Activated CD4-positive, alpha-beta T cell treated with anti-CD3 and anti-CD28 coated beads, Interleukin-10, Interleukin-2, amounts not matched to agents 100 ng/mL and 50 ng/mL, durations not matched to agents 16 hours and 8 hours (primary cell): ENCODE measurements around the gene ANAPC2.

ENCODE experiments used
- DNase-seq: peaks from one replicate; pipeline ENCODE4 v3.0.0-alpha.2; 2020

ANAPC2 gene

DNA sequence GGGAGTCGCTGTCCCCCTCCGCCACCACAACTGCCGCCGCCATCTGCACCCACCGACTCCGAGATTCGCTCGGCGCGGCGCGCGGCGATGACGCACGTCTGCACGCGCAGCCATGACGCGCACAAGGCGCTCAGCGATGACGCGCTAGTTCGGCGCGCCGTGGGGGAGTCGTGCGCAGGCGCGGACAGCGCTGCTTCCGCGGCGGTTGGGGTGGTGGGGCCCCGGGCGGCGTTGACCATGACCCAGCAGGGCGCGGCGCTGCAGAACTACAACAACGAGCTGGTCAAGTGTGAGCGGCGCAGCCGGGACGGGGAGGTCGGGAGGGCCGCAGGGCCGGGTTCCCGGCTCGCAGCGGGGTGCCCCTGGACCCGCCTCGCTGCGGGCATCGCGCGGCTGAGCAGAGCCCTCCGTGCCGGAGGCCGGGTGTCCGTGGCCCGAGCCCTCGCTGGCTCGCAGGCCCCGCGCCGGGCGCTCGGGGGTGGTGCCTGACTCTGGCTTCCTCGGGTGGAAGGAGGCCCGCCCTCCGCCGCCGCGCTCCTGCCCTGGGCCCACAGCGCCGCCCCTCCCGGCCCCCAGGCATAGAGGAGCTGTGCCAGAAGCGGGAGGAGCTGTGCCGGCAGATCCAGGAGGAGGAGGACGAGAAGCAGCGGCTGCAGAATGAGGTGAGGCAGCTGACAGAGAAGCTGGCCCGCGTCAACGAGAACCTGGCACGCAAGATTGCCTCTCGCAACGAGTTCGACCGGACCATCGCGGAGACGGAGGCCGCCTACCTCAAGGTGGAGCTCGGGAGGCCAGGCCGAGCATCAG, at the start of gene ANAPC2, which contains the start of gene SSNA1:
TSS of gene ANAPC2 (minus strand) at position 71 of the 807 bp plus-strand sequence. CDS start at position 43, 28 bp downstream.
TSS of gene SSNA1 (plus strand) at position 187 of the 807 bp plus-strand sequence. CDS start at position 238, 51 bp downstream.
- DNase-seq, result peak; percentile 96

- no peak for DNase-seq
Observed at GRCh38 chr9:137236936-137237421, 48.6 kb upstream of the ANAPC2 start.

DNA sequence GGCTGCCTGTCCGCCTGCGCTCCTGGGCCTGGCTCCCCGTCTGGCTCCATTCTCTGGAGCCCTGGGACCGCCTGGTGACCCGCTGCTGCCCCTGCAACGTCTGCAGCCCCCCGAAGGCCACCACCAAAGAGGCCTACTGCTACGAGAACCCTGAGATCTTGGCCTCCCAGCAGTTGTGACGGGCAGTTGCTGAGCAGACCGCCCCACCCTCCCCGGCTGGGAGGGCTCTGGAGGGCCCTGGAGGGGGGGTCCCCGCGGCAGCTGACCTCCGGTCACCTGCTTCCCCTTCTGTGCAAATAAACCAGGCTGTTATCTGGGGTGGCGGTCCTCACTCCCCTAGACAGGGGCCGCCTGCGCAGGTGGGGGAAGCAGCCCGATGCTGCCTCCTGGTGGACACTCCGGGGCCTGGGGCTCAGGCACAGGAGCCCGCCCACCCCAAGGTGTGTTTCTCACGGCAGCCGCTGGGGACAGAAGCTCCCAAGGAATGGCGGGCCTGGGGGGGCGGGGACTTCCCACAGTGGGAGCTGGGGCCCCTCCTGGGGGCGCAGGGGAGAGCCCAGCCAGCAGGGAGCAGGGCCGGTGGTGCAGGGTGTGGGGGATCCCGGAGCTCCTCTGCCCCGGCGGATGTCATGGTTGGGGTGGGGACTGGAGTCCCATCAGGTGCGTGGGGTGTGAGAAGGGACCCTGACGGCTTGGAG, 48.0 kb upstream of the ANAPC2 start:
- peak; percentile 93 for DNase-seq

GRCh38 chr9:137235424-137236237, 47.3 kb upstream of the ANAPC2 start:
- DNase-seq, result no peak

DNA sequence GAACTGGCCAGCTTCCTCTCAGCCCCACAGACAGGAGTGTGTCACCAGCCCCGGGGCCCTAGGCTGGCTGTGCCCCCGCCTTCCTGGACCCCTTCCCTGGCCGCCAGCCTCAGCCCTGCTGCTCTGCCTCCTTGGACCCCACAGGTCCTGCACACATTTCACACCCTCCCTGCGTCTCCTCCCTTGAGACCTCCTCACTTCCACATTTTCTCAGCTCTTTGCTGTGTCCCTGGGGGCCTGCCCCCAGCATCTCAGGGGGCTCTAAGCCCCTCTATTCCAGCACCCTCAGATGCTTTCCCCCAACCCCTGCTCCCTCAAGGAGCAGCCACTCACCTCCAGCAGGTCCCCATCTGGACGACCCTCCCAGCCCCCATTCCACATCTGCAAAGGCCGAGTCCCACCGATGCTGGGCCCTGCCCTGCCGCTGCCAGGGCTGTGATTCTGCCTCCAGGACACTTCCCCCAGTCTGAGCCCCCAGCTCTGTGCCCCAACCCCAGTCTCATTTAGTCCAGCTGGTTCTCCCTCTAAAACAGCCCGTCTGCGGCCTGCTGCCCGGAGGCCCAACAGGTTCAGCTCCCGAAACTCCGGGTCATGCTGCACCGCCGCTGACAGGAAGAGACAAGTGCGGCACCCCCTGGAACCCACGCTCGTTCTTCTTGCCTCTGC, 46.5 kb upstream of the ANAPC2 start:
- DNase-seq, result no peak

DNA sequence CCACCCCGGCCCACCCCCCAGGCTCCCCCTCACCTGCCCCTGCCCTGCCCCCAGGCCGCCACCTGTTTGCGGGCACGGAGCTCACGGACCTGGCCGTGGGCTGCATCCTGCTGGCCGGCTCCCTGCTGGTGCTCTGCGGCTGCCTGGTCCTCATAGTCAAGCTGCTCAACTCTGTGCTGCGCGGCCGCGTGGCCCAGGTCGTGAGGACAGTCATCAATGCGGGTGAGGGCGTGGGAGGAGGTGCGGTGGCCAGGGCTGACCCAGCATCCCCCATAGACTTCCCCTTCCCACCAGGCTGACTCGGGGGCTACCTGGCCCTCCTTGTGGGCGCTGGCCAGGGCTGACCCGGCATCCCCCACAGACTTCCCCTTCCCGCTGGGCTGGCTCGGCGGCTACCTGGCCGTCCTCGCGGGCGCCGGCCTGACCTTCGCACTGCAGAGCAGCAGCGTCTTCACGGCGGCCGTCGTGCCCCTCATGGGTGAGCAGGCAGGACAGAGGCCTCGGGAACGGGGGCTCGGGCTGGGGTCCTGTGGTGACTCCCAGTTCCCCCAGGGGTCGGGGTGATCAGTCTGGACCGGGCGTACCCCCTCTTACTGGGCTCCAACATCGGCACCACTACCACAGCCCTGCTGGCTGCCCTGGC, 45.8 kb upstream of the ANAPC2 start:
- DNase-seq, result no peak

DNA sequence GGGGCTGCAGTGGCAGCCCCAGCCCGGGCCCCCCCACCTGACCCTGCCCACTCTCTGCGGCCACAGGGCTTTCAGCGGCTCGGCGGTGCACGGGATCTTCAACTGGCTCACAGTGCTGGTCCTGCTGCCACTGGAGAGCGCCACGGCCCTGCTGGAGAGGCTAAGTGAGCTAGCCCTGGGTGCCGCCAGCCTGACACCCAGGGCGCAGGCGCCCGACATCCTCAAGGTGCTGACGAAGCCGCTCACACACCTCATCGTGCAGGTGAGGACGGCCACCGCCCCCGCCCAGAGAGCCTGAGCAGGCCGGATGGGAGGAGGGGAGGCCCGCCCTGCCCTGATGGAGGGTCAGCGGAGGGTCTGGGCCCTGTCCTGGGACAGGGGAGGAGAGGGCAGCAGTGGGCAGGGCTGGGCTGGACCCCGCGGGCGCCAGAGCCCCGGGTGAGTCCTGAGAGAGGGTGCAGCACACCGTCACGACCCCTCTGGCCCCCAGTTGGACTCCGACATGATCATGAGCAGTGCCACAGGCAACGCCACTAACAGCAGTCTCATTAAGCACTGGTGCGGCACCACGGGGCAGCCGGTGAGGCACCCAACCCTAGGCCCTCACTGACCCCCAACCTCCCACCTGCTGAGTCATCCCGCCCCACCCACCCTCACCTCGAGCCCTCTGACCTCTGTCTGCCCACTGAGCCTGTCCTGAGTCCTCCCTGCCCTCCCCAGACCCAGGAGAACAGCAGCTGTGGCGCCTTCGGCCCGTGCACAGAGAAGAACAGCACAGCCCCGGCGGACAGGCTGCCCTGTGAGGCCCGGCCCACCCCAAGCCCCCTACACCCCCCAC, 45.0 kb upstream of the ANAPC2 start:
- no peak for DNase-seq

- no peak for DNase-seq
Observed at GRCh38 chr9:137232510-137232909, 44.1 kb upstream of the ANAPC2 start.

DNA sequence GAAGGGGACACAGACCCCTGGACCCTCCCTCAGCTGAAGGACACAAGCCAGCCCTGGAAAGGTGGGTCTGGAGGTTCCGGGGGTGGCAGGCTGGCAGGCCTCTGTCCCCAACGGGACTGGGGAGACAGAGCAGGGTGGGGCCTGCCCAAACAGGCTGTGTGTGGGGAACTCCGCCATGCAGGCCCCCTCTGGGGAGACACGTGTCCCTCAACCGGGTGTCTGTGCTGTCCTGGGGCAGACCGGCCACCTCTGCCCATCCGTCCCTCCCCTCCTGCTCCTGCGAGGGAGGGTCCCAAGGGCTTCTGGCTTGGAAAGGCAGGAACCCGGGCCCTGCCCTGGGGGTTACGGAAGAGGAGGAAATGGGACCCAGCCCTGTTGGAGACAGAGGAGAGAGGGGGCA, 43.7 kb upstream of the ANAPC2 start:
- DNase-seq, result no peak

GRCh38 chr9:137231372-137232039, 43.1 kb upstream of the ANAPC2 start:
- DNase-seq, result no peak

GRCh38 chr9:137230705-137231371, 42.5 kb upstream of the ANAPC2 start, which contains the start of gene SLC34A3:
Gene SLC34A3, plus strand, starts transcription at chr9:137230901. Its CDS starts 802 bp downstream, at chr9:137231703.
- DNase-seq, result no peak

- no peak for DNase-seq
Observed at GRCh38 chr9:137229903-137230704, 41.7 kb upstream of the ANAPC2 start.

GRCh38 chr9:137228968-137229896, 40.9 kb upstream of the ANAPC2 start:
- no peak for DNase-seq

- DNase-seq, result no peak
Observed at GRCh38 chr9:137228506-137228967, 40.2 kb upstream of the ANAPC2 start.

DNA sequence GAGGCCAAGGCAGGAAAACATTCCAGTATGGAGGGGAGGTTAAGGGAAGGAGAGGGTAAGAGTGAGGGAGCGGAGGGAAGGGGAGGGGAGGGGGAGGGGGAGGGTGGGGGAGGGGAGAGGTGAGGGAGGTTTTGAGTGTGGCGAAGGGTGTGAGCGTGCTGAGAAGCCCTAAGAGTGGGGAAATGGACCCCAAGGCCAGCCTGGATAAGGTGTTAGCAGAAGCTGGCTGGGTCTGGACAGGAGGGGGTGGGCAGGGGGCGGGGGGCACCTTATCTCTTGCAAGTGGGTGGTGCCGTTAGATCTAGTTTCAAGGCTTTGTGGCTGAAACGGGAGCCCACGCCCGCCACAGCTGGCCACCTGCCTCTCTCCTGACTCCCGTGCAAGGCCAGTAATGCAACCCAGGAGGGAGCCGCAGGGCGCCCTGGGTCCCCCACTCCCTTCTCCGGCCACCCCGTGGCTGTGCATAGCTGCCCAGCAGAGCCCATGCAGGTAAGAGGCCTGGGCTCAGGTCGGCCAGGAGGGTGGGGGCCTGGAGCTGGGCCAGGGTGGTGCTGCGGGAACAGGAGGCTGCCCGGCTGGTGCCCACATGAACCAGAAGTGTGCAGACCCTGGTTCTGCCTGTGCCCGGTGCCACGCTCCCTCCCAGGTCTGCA, 39.6 kb upstream of the ANAPC2 start:
- DNase-seq, result no peak

- peak; percentile 87 for DNase-seq
Observed at GRCh38 chr9:137227054-137227852, 38.9 kb upstream of the ANAPC2 start, which contains the start of gene RNF224. Gene RNF224, plus strand, starts transcription at chr9:137227502. Its CDS starts 834 bp downstream, at chr9:137228336.
